ENCODE results near the gene HECW1. TPM values are rescaled to one million over a fixed set of nuclear protein-coding genes. Genes with fewer than 3 reads are reported as not detected.

Gene HECW1
- total RNA-seq, 3 donors from 2014 or later (not counting 1 experiment from before 2014, with no cell fraction given): not detected

DNA sequence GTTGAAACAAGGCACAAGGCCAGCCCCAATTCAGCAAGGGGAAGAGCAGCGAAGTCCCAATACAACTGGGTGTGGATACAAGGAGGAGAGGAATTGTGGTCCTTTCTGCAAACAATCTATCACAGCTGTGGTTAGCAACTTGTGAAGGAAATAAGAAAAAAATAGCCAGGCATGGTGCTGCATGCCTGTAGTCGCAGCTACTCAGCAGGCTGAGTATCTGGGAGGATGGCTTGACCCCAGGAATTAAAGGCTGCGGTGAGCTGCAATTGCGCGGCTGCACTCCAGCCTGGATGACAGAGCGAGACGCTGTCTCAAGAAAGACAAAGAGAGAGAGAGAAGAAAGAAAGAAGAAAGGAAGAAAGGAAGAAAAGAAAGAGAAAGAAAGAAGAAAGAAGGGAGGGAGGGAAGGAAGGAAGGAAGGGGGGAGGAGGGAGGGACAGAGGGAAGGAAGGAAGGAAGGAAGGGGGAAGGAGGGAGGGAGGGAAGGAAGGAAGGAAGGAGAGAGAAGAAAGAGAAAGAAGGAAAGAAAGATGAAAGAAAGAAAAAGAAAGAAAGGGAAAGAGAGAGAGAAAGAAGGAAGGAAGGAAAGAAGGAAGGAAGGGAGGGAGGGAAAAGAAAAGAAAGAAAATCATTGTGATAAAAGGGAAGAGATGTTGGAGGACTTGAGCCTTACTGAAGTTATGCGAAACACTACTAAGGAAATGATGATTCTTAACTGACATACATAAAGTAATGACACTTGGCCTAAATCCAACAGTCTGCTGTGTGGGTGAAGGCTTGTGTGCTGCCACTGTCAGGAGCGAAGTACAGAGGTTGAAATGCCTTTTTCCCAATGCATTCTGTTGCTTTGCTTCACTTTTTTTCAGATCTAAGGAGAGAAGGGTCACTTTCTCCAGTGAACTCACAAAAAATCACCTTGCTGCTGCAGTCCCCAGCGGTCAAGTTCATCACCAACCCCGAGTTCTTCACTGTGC lies 353.4 kb downstream of the HECW1 start:
- DNase-seq: no peak
- H3K27ac Mint-ChIP-seq: no peak overlapping the region
- Histone ChIP-seq H3K27ac (ENCODE audit: low read length) (no peak overlapping the region), H3K36me3 (ENCODE audit: control insufficient read depth, insufficient read depth, low read length) (no peaks in the 10 kb centered on the region), H3K27me3 (ENCODE audit: control insufficient read depth, insufficient read depth, low read length) (peaks cover 2% of the 10 kb centered on the region), H3K4me3 (ENCODE audit: low read length) (no peak overlapping the region), H3K9me3 (ENCODE audit: control insufficient read depth, insufficient read depth, low read length) (no peaks in the 10 kb centered on the region), H3K4me1 (ENCODE audit: control insufficient read depth, insufficient read depth, low read length) (no peaks in the 10 kb centered on the region)
- H3K27me3 Mint-ChIP-seq (ENCODE audit: low read depth in 2 of 2): peaks cover 15 to 23% of the 10 kb centered on the region in 2 donors
- intact Hi-C loops (cut with micrococcal nuclease): no loop called here
- WGBS (ENCODE audit: insufficient coverage): 85% methylated on average over 11 of the region's 11 CpGs
- ATAC-seq: no peak
- peaks cover 4 to 5% of the 10 kb centered on the region in 2 donors for H3K4me1 Mint-ChIP-seq
- no peak overlapping the region for H3K4me3 Mint-ChIP-seq
- H3K36me3 Mint-ChIP-seq: no peaks in the 10 kb centered on the region
- H3K9me3 Mint-ChIP-seq: no peaks in the 10 kb centered on the region
- TF ChIP-seq, protein P1, sequence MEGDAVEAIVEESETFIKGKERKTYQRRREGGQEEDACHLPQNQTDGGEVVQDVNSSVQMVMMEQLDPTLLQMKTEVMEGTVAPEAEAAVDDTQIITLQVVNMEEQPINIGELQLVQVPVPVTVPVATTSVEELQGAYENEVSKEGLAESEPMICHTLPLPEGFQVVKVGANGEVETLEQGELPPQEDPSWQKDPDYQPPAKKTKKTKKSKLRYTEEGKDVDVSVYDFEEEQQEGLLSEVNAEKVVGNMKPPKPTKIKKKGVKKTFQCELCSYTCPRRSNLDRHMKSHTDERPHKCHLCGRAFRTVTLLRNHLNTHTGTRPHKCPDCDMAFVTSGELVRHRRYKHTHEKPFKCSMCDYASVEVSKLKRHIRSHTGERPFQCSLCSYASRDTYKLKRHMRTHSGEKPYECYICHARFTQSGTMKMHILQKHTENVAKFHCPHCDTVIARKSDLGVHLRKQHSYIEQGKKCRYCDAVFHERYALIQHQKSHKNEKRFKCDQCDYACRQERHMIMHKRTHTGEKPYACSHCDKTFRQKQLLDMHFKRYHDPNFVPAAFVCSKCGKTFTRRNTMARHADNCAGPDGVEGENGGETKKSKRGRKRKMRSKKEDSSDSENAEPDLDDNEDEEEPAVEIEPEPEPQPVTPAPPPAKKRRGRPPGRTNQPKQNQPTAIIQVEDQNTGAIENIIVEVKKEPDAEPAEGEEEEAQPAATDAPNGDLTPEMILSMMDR (IDR thresholded peaks at IDR 0.05): no peak

DNA sequence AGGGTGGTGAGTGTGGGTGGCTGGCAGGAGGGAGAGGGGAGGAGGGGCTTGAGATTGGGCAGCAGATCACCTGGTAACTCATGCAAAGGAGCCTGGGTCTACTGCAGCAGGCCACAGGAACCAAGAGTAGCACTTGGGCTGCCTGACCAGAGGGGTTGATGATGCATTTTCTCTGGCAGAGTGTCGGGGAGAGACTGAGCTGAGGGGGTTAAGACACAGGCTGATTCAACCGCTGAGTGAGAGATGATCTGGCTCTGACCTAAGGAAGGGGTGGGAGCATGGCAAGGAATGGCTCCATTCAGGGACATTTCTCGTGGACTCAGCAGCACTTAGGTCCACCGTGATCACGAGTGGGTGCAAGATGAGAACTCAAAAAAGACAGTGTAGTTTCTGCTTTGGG lies 355.0 kb downstream of the HECW1 start:
- TF ChIP-seq, protein P1 (IDR thresholded peaks at IDR 0.05): no peak
- ATAC-seq: no peak
- Histone ChIP-seq H3K4me1 (ENCODE audit: control insufficient read depth, insufficient read depth, low read length) (no peaks in the 10 kb centered on the region), H3K9me3 (ENCODE audit: control insufficient read depth, insufficient read depth, low read length) (no peaks in the 10 kb centered on the region), H3K27me3 (ENCODE audit: control insufficient read depth, insufficient read depth, low read length) (no peaks in the 10 kb centered on the region), H3K4me3 (ENCODE audit: low read length) (no peak overlapping the region), H3K27ac (ENCODE audit: low read length) (no peak overlapping the region), H3K36me3 (ENCODE audit: control insufficient read depth, insufficient read depth, low read length) (no peaks in the 10 kb centered on the region)
- H3K27ac Mint-ChIP-seq: no peak overlapping the region
- peaks cover 15 to 31% of the 10 kb centered on the region in 2 donors for H3K27me3 Mint-ChIP-seq (ENCODE audit: low read depth in 2 of 2)
- H3K4me1 Mint-ChIP-seq: peaks cover 4 to 5% of the 10 kb centered on the region in 2 donors
- H3K4me3 Mint-ChIP-seq: no peak overlapping the region
- no peaks in the 10 kb centered on the region for H3K9me3 Mint-ChIP-seq
- no peaks in the 10 kb centered on the region for H3K36me3 Mint-ChIP-seq
- WGBS (ENCODE audit: insufficient coverage): 90% methylated on average over 5 of the region's 5 CpGs
- intact Hi-C loops (cut with micrococcal nuclease): no loop called here
- DNase-seq: no peak

DNA sequence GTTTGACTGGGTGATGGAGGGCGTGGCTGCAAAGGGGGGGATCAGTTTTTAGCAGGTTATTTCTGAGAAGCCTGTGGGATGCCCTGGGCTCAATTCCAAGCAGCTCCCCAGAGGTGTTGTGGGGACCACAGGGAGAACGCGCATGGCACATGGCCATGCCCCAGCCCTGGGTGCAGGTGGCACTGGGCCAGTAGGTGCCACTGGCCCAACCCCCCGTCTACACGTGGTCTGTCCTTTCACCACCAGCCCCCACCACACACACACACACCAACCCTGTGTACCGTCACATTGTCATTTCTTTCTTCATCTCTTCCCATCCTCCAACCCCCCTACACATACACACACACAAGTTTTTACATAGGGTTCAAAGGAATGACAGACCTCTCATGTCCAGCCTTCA lies 355.4 kb downstream of the HECW1 start:
- 76% methylated on average over 6 of the region's 6 CpGs for WGBS (ENCODE audit: insufficient coverage)
- ATAC-seq: no peak
- TF ChIP-seq, protein P1 (IDR thresholded peaks at IDR 0.05): no peak
- H3K27me3 ChIP-seq (ENCODE audit: control insufficient read depth, insufficient read depth, low read length): no peaks in the 10 kb centered on the region
- no peaks in the 10 kb centered on the region for H3K36me3 ChIP-seq (ENCODE audit: control insufficient read depth, insufficient read depth, low read length)
- H3K4me1 ChIP-seq (ENCODE audit: control insufficient read depth, insufficient read depth, low read length): no peaks in the 10 kb centered on the region
- no peak overlapping the region for H3K4me3 ChIP-seq (ENCODE audit: low read length)
- peaks cover 11 to 29% of the 10 kb centered on the region in 2 donors for H3K27me3 Mint-ChIP-seq (ENCODE audit: low read depth in 2 of 2)
- H3K9me3 ChIP-seq (ENCODE audit: control insufficient read depth, insufficient read depth, low read length): no peaks in the 10 kb centered on the region
- no peak overlapping the region for H3K27ac ChIP-seq (ENCODE audit: low read length)
- intact Hi-C loops (cut with micrococcal nuclease): no loop called here
- peaks cover 4 to 5% of the 10 kb centered on the region in 2 donors for H3K4me1 Mint-ChIP-seq
- no peaks in the 10 kb centered on the region for H3K9me3 Mint-ChIP-seq
- no peak overlapping the region for H3K27ac Mint-ChIP-seq
- DNase-seq: no peak
- H3K36me3 Mint-ChIP-seq: no peaks in the 10 kb centered on the region
- no peak overlapping the region for H3K4me3 Mint-ChIP-seq

Data from natural killer cell (primary cell).